ENCODE data around the gene NDUFB7.
"Not testable (repeated sequence)": the region's sequence is repeated elsewhere in the genome, so short reads cannot be mapped to it uniquely, and the experiment has no call there.

Gene NDUFB7

GRCh38 chr19:14553042-14553938, 18.6 kb downstream of the NDUFB7 start:
- DNase-seq: no peak

GRCh38 chr19:14552006-14552360, 19.9 kb downstream of the NDUFB7 start:
- not testable (repeated sequence) for DNase-seq

DNA sequence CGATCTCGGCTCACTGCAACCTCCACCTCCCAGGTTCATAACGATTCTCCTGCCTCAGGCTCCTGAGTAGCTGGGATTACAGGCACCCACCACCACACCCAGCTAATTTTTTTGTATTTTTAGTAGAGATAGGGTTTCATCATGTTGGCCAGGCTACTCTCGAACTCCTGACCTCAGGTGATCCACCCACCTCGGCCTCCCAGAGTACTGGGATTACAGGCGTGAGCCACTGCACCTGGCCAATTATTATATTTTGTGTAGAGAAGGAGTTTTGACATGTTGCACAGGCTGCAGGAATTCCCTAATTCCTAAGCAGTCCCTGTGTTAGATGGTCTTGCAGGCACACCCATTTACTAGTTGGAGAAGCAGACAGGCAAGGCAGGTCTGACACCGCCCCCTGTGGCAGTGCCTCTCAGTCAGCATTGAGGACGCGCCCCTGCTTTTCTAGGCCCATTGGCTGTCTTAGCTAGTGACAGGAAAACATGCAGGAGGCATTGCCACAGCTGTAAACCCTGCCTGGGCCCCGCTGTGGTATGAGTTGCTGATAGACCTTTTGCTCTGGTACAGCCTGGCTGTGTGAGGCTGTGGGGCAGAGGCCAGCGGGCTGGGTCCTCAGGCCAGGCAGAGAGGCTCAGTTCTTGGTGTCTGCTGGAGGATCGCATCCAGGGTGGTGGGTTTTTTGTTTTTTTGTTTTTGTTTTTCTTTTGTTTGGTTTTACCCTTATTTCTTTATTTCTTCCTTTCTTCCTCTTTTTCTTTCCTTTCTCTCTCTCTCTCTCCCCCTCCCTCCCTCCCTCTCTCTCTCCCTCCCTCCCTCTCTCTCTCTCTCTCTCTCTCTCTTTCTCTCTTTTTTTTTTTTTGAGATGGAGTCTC, 20.5 kb downstream of the NDUFB7 start:
- DNase-seq: peak; percentile 23

GRCh38 chr19:14550201-14550754, 21.6 kb downstream of the NDUFB7 start:
- no peak for DNase-seq

GRCh38 chr19:14545716-14546082, 26.2 kb downstream of the NDUFB7 start:
- no peak for DNase-seq

DNA sequence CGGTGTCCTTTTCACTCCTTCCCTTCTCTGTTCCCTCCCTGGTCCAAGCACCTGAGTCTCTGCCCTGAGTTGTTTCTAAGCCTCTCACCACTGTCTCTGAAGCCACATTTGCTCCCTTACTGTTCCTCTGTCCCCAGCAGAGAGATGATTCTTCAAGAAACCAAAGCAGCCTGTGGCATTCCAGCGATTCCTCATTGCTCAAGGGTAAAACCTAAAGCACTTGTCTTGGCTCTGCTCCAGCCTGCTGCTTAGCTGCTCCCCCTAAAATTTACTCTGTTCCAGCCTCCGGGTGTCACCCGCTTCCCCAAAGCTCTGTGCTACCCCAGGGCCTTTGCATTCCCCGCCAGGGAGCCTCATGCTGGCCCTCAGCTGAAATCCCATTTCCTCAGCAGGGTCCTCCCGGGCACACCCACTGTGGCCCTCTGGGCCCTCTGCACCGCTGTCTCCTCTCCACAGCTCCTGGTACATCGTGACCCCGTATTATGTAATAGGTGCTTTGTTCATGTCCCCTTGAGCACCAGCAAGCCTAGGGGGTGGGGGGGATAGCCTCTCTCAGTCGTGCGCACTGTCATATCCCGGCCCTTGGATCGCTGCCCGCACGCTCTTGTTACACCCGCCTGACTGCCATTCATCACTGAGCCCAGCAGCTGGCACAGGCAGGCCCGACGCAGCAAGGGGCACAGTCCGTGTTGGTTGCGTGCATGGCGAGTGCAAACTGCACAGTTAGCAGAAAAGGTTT, 26.7 kb downstream of the NDUFB7 start:
- DNase-seq: peak; percentile 86

DNA sequence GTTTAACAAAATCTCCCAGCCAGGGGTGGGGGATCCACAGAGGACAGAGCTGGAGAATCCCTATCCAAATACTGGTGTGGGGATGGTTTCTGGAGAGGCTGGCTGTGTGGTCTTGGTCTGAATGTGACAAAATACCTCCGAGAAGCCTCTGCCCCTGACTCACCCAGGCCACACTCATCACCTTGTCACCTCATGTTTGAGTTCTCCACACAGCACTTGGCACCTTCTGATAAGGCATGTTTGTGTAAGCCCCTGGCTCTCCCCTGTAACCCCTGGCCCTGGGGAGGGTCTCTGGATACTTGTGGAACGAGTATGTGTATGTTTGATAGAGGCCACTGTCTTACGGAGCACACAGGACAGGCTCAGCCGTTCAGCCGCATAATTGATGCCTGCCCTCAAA, 27.8 kb downstream of the NDUFB7 start:
- no peak for DNase-seq

GRCh38 chr19:14542711-14543328, 29.0 kb downstream of the NDUFB7 start:
- DNase-seq: no peak

DNA sequence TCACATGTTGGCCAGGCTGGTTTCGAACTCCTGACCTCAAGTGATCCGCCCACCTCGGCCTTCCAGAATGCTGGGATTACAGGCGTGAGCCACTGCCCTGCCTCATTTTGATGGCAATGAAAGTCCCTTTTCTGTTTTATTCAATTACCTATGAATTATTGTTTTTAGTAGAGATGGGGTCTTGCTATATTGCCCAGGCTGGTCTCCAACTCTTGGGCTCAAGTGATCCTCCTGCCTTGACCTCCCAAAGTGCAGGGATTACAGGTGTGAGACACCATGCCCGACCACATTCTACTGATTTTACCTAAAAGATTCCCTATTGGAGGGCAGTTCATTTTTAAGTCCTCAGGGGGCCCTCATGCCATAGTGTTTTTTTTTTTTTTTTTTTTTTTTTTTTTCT, 29.9 kb downstream of the NDUFB7 start:
- not testable (repeated sequence) for DNase-seq

- DNase-seq: no peak
Measured at GRCh38 chr19:14540741-14541525, 30.9 kb downstream of the NDUFB7 start.

- DNase-seq: no peak
Measured at GRCh38 chr19:14536926-14537692, 34.8 kb downstream of the NDUFB7 start.

GRCh38 chr19:14533450-14533849, 38.4 kb downstream of the NDUFB7 start:
- DNase-seq: no peak

DNA sequence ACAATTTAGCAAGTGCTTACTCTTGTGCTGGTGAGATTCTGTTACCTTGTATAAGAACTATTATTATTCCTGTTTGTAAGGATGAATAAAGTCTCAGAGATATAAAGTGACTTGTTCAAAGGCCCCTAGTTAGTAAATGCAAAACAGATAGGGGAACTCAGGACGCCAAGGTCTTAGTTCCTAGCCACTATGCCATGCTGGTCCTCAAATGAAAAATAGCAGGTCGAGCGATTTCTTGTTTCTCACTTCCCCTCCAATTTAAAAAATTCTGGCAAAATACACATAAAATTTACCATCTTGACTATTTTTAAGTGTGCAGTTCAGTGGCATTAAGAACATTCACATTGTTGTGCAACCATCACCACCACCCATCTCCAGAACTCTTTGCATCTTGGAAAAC, 41.4 kb downstream of the NDUFB7 start:
- no peak for DNase-seq

DNA sequence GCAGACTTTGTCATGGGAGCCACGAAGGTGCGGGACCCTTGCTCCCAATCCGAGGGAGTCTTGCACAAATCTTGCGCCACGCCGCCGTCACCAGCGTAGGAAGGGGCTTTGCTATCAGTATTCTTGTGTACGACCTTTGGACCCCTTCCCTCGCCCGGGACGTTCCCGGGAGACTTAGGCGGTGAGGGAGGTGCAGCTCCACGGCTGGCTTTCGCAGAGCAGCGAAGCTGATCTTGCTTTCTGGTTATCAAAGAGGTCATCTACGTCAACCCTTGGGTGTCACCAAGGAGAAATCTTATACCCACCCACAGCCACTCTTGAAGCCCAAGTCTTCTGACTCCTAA, 41.9 kb downstream of the NDUFB7 start:
- no peak for DNase-seq

GRCh38 chr19:14529254-14530004, 42.4 kb downstream of the NDUFB7 start, which contains the start of gene TECR:
Gene TECR (plus strand): TSS chr19:14529594. CDS start chr19:14529697, 103 bp downstream.
- DNase-seq: peak; percentile 99

DNA sequence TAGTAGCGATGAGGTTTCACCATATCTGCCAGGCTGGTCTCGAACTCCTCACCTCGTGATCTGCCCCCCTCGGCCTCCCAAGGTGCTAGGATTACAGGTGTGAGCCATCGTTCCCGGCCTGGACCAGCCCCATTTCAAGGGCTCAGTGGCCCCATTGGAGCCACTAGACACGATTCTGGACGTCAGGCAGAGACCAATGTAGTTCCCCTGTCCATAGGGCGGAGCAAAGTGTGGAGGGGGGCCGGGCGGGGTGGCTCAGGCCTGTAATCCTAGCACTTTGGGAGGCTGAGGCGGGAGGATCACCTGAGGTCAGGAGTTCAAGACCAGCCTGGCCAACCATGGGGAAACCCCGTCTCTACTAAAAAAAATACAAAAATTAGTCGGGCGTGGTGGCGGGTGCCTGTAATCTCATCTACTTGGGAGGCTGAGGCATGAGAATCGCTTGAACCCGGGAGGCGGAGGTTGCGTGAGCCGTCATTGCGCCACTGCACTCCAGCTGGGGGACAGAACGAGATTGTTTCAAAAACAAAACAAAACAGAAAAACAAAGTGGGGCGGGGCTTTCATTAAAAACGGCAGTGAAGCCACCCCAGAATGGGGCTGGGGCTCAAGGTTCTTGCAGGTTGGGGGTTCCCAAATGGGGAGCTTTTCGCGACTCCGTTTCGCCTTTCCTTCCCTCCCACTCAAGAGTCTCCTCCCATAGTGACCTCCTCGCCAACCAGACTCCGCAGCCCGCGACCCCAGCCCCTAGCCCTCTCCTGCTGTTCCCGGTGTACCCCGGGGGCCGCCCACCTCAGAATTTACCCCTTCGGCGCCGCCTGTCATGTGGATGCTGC, 43.2 kb downstream of the NDUFB7 start:
- no peak for DNase-seq

DNA sequence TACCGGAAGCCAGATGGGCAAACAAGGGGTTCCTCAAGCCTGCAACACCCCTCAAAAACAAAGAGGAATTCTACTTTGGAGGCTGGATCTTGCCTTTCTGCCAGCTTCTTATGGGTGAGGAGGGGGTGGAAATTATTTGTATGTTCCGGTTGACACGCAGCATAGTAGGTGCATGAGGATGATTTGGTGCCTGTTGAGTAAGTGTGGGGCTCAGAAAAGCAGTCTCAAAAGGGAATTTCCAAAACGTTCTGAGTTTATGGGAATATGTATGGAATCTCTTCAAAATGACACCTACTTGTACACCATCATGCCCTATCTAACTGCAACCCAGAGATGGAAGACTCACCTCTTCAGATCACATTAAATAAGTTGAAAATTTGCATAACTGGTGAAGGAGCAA, 45.4 kb downstream of the NDUFB7 start:
- no peak for DNase-seq

GRCh38 chr19:14525729-14526128, 46.1 kb downstream of the NDUFB7 start:
- no peak for DNase-seq

- no peak for DNase-seq
Measured at GRCh38 chr19:14520543-14520942, 51.3 kb downstream of the NDUFB7 start.

Measured in NCI-H1694 (cell line).